GM18508 (cell line): Measurements from ENCODE around the gene SLC22A14.
"Not testable (repeated sequence)": the region's sequence is repeated elsewhere in the genome, so short reads cannot be mapped to it uniquely, and the experiment has no call there.

Source experiments
- ATAC-seq: cut with Tn5 transposase; IDR thresholded peaks from one replicate; pipeline ENCODE4 v1.9.1; 2021; ENCODE audit warnings: moderate number of reproducible peaks; ENCODE audit not compliant: insufficient read depth, unreplicated experiment

SLC22A14 gene

DNA sequence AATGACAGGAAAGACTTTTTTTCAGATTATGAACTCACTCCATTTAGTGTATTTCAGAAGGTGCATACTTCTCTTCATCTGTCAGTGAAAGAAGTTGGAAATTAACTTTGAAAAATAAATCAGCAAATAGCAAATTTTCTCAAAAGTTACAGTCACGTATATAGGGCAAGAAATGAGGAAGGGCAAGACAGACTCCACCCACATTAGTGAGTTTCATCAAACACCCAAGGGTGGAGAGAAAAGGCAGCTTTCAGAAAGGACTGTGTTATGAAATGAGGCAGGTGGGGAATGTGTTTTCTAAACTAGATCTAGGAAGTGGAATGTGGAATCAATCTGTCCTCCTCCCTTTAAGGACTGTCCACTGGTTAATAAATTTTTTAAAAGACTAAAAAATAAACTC, 13.6 kb upstream of the SLC22A14 start:
- ATAC-seq: no peak

DNA sequence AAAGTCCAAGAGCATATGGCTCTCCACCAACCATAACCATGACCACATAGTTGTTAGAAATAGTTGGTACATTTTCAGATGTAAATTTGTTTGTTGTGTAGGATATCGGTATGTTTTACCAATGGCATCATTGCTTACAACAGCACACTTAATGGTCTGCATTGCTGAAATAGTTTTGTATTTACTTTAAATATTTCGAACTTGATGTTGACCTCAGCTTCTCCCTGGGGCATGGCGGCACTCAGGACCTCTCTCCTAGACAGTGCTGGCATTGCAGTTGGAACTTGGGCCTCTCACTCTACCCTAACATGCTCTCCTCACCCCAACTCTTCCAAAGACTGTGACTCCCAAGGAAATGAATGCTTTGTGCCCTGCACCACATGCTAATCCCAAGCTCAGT, 11.5 kb upstream of the SLC22A14 start:
- no peak for ATAC-seq

GRCh38 chr3:38271553-38271952, 10.5 kb upstream of the SLC22A14 start:
- no peak for ATAC-seq

DNA sequence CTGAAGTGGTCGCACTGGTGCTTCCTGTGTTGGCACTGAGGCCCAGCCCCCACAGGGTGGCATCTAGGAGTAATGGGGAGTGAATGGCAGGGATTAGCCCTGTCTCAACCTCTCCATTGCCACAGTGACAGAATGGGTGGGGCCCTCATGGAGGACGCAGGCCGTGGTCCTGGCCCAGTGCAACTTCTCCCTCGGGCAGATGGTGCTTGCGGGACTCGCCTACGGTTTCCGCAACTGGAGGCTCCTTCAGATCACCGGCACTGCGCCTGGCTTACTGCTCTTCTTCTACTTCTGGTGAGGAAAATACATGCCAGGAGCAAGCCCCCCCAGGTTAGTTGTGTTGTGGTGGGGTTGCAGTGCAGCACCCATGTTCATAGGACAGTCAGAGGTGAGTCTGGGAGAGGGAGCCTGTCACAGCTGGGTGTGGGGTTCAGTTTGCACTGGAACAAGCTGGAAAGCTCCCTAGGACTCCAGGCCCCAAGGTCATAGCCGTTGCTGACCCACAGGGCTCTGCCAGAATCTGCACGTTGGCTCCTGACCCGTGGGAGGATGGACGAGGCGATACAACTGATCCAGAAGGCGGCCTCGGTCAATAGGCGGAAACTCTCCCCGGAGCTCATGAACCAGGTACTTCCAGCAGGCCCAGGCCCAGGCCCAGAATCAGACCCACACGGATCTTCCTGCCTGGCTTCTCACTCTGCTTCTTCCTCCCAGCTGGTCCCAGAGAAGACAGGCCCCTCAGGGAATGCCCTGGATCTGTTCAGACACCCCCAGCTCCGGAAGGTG, 7.0 kb upstream of the SLC22A14 start:
- no peak for ATAC-seq

DNA sequence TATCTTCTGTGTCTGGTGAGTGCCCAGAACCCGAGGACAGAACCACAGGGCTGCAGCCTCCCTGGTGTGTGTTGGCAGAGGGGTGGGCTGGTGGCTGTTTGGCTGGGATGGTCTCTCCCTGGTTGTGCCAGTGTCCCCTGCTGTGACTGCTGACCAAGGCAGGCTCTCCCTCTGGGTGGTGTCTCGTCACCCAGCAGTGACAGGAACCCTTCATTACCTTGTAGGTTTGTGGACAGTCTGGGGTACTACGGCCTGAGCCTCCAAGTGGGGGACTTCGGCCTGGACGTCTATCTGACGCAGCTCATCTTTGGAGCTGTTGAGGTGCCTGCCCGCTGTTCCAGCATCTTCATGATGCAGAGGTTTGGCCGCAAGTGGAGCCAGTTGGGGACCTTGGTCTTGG, 6.4 kb upstream of the SLC22A14 start:
- no peak for ATAC-seq

- no peak for ATAC-seq
These were observed 5.8 kb upstream of the SLC22A14 start for GRCh38 chr3:38276081-38276916.

DNA sequence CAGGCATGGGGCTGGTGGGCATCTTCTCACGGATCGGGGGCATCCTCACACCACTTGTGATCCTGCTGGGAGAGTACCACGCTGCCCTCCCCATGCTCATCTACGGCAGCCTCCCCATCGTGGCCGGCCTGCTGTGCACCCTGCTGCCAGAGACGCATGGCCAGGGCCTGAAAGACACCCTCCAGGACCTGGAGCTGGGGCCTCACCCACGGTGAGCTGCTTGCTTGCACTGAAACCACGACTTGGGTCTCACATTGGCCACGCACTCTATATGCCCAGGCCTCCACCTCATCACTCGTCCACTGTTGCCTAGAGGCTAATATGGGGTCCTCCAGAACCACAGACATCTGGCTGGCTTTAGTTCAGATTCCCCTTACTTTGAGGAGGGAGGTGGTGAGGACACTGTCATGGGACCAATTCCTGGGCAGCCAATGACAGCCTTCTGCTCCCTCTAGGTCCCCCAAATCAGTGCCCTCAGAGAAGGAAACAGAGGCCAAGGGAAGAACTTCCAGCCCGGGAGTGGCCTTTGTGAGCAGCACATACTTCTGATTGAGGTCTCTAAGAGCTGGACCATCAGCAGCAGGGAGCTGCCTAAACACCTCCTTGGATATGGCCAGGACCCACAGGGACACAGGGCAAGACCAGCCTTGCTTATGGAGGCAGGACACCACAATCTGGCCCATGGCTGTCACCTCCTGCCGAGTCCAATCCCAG, 5.0 kb upstream of the SLC22A14 start:
- ATAC-seq: no peak

DNA sequence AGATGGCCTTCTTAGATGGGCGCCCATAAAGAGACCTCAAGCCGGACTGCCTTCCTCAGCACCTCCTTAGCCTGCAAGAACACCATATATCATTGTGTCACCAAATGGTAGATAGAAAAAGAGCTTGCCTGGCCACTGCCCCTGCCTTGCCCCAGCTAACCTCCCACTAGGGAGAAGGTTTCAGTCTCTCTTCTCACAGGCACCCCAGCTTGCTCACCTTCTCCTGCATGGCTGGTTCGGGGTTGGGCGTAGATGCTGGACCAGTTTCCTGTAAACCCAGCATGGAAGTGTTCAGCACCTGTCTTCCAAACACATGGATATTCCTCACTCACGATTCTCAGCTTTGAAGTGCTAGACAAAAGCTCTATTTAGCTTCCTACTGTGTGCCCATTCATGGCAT, 3.3 kb upstream of the SLC22A14 start:
- ATAC-seq: no peak

DNA sequence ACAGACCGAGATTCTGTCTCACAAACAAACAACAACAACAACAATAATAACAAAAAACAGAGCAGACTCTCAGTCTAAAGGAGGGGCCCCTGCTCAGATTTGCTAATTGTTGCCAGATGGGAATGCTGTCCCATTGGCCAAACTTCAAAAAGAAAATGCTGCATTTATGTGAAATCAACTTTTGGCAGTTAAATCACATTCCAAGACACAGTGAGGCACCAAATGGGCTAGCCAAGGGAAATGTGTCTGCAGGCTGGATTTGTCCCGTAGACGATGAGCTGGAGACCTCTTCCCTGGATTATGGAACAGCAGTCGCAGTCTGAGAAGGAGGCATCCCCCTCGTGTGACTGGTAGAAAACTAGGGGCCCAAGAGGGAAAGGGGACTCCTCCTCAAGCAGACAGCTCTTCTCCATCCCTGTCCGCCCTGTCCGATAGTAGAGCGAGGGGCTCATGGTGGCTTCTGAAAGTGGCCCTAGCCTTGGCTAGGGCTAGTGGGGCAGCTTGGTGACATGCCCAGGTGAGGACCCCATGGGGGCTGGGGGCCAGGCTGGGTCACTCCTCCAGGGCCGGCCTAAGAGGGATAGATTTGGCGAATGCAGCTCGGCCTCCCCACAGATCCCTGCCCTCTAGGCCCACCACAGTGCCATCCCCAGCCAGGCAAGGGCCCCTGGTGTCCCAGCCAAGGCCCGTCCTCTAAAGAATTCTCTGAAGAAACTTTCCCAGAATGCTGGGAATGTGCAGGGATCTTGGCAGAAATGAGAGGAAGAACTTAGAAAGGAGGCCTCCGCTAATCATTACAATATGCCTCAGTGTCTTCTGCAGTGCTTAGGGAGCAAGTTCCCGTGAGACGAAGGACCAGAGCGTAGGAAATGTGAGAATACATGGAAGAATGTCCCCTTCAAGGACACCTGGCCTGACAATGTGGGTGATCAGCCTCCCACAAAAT, 2.0 kb downstream of the SLC22A14 start:
- ATAC-seq: no peak

DNA sequence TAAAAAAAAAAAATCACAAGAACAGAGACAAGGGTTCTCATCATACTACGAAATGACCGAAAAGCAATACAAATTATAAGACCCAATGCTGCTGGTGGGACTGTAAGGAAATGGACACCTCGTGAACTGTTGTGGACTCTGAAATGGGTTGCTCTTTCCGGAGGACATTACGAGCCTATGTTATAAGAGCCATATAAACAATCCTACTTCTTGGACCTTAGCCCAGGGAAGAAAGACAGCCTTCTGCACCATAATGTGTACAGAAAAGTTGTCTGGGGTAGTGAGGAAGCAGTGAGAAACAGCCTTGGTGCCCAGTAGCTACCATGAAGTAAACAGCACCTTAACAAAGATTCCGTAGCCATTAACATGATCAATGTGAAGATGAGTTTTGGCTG, 2.7 kb downstream of the SLC22A14 start:
- ATAC-seq: no peak

DNA sequence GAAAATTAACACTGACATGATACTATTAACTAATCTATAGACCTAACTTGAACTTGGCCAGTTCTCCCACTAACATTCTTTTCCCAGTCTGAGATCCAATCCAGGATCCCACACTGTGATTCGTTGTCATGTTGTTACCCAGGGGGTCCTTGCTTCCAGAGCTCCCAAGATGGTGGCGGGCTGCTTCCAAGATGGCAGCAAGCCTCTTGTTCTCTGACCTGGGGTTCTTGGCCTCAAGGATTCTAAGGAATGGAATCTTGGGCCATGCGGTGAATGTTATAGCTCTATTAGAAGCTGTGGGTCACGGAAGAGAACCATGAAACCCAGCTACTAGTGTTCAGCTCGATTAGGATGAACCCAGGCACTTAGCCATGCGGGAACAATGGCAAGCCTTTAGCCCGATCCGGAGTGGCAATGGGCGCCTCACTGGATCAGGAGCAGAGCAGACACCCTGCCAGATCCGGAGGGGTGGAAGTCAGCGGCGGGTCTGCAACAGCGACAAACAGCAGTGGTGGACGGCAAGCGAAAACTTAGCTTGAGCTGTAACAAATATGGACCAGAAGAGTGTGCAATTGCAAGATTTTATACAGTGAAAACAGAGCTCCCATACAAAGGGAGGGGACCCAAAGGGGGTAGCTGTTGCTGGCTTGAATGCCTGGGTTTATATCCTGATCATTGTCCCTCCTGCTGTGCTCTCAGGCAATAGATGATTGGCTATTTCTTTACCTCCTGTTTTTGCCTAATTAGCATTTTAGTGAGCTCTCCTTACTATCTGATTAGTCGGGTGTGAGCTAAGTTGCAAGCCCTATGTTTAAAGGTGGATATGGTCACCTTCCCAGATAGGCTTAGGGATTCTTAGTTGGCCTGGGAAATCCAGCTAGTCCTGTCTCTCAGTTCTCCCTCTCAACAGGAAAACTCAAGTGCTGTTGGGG, 7.5 kb downstream of the SLC22A14 start:
- ATAC-seq: not testable (repeated sequence)

DNA sequence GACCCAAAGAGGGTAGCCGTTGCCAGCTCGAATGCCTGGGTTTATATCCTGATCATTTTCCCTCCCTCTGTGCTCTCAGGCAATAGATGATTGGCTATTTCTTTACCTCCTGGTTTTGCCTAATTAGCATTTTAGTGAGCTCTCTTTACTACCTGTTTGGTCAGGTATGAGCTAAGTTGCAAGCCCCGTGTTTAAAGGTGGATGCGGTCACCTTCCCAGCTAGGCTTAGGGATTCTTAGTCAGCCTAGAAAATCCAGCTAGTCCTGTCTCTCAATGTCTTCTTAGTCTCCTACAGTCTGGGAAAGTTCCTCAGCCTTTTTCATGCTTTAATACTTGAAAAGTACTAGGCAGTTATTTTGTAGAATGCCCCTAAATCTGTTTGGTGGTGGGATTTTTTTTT, 15.0 kb downstream of the SLC22A14 start:
- ATAC-seq: not testable (repeated sequence)

- no peak for ATAC-seq
These were observed 15.4 kb downstream of the SLC22A14 start for GRCh38 chr3:38297537-38297936.

DNA sequence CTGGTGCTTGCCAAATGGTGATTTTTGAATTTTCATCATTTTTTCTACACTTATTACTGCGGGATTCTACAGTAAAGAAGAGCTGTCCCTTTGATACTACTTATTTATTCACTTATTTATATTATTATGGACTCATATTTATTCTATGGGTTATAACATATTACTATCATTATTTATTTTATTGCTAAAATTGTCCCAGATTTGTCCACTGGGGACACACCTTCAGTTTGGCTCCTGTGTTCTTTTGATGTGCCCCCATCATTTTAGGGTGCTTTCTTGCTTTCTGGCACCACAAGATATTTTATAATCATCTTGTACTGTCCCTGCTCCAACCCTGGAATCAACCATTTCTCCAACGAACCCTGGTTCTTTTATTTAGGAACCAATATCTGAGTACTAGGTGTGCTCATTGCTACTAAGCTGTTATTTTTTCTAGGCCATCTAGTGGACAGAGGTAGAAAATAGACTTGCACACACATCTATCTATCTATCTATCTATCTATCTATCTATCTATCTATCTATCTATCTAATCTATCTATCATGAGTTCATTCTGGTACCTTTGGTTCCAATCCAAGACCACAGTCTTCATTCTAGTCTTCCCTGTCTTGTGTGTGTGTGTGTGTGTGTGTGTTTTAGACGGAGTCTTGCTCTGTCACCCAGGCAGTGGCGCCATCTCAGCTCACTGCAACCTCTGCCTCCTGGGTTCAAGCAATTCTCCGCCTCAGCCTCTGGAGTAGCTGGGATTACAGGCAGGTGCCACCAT, 16.0 kb downstream of the SLC22A14 start:
- no peak for ATAC-seq

- ATAC-seq: no peak
These were observed 24.8 kb downstream of the SLC22A14 start for GRCh38 chr3:38306941-38307340.

DNA sequence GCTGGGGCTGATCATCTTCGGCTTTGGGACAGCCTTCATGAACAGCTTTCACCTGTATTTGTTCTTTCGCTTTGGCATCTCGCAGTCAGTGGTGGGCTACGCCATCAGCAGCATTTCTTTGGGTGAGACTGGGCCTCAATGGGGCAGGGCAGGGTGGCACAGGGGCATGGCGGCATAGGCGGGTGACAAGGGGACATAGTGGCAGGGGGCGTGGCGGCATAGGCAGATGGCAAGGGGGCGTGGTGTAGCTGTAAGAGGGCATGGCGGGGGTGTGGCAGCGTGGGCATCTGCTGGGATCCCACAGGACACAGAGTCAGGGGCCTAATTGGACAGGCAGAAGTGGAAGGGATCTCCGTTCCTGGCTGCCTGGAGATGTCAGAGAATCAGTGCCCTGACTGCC, 25.5 kb downstream of the SLC22A14 start:
- ATAC-seq: no peak

DNA sequence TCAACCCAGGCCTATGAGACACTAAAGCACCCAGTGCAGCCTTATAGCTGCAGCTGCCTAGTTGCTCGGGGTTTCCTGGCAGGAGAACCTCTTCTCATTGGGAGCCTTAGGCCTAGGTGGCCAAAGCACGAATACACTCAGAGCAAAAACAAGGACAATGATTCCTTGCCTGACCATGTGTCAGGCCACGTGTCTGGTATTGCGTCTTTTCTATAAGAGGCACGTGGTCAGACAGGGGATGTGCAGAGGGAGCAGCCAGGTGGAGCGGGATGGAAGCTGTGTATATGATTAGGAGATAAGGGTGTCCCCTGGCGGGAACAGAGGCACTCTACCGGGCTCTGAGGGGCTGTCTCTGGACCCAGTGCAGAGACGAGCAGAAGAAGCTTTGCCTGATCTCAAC, 26.4 kb downstream of the SLC22A14 start:
- no peak for ATAC-seq

DNA sequence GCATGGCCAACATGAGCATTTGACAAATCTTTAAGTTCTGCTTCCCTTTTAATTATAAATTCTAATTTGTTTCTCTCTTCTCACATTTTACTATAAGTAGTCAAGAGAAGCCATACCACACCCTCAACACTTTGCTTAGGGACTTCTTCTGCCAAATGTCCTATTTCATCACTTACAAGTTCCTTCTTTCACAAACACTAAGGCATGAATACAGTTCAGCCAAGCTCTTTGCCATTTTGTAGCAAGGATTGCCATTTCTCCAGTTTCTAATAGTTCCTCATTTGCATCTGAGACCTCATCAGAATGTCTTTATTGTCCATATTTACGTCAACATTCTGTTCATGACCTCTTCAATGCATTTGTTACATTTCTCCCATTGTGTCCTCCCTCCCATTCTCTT, 29.4 kb downstream of the SLC22A14 start:
- no peak for ATAC-seq
